IMR-90 (cell line): Measurements from ENCODE around the gene TTI1. TPM values are rescaled to one million over a fixed set of nuclear protein-coding genes. Genes with fewer than 3 reads are reported as not detected.

Source experiments
- ATAC-seq: fragments of 200-7000 bp; cut with Tn5 transposase; 2 replicates; pipeline ENCODE4 v1.9.1; 2020; ENCODE audit warnings: low read depth, mild to moderate bottlenecking, moderate library complexity
- BruUV-seq: library from RNA; stranded (reverse); fragments of 400-500 nt; replicated peaks from 2 replicates; lab custom pipeline; 2021; lab: Mats Ljungman, UMichigan
- CTCF ChIA-PET: fragments of 300-600 bp; formaldehyde crosslinking; extraction: SDS; loops from one replicate; lab custom pipeline; 2021; ENCODE audit warnings: antibody characterized with exemption; lab: Yijun Ruan, JAX
- POLR2A ChIA-PET: fragments of 300-600 bp; sonication (Branson Sonifier 250); formaldehyde crosslinking; loops from one replicate; lab custom pipeline; 2022; ENCODE audit warnings: antibody characterized with exemption; ENCODE audit not compliant: unreplicated experiment; lab: Charles Lee
- DNase-seq: peaks from one replicate; pipeline ENCODE4 v3.0.0; 2013
- H2AFZ ChIP-seq: replicated peaks from 2 replicates; pipeline ENCODE3; 2013; ENCODE audit warnings: low read length, mild to moderate bottlenecking; ENCODE audit not compliant: poor library complexity
- H2AK5ac ChIP-seq: 2 replicates; pipeline ENCODE4 v1.6.1; 2013; ENCODE audit warnings: low read depth, low read length, inconsistent platforms
- H2AK9ac ChIP-seq: replicated peaks from 2 replicates; pipeline ENCODE3; 2013; ENCODE audit warnings: mild to moderate bottlenecking, low read depth, low read length, moderate library complexity; ENCODE audit not compliant: poor library complexity
- H2BK120ac ChIP-seq: 2 replicates; pipeline ENCODE4 v1.6.1; 2013; ENCODE audit warnings: low read depth, low read length, inconsistent platforms
- H2BK15ac ChIP-seq: 3 replicates; pipeline ENCODE4 v1.6.1; 2013; ENCODE audit warnings: low read depth, low read length, inconsistent platforms
- H2BK20ac ChIP-seq: 2 replicates; pipeline ENCODE4 v1.6.1; 2013; ENCODE audit warnings: low read depth, mild to moderate bottlenecking, inconsistent platforms, low read length, moderate library complexity
- H2BK5ac ChIP-seq: 2 replicates; pipeline ENCODE4 v1.6.1; 2013; ENCODE audit warnings: mild to moderate bottlenecking, low read depth, low read length, inconsistent platforms; ENCODE audit not compliant: poor library complexity, severe bottlenecking
- H3K14ac ChIP-seq: replicated peaks from 2 replicates; pipeline ENCODE4 v1.6.1; 2013; ENCODE audit warnings: low read depth, low read length, inconsistent platforms
- H3K18ac ChIP-seq: 2 replicates; pipeline ENCODE4 v1.6.1; 2013; ENCODE audit warnings: low read depth, low read length, control low read depth
- H3K23ac ChIP-seq: 2 replicates; pipeline ENCODE4 v1.6.1; 2013; ENCODE audit warnings: low read depth, low read length, inconsistent platforms
- H3K27ac ChIP-seq: 2 replicates; pipeline ENCODE4 v1.5.1; 2013; ENCODE audit warnings: mild to moderate bottlenecking, control low read depth, low read length; ENCODE audit not compliant: insufficient read depth
- H3K27me3 ChIP-seq: 2 replicates; pipeline ENCODE4 v1.6.1; 2013; ENCODE audit warnings: low read length; ENCODE audit not compliant: control insufficient read depth, insufficient read depth
- H3K36me3 ChIP-seq: 2 replicates; pipeline ENCODE4 v1.6.1; 2013; ENCODE audit warnings: low read length, mixed read lengths; ENCODE audit not compliant: control insufficient read depth, insufficient read depth
- H3K4ac ChIP-seq: 2 replicates; pipeline ENCODE4 v1.6.1; 2013; ENCODE audit warnings: low read depth, low read length, inconsistent platforms
- H3K4me1 ChIP-seq: 2 replicates; pipeline ENCODE4 v1.6.1; 2013; ENCODE audit warnings: low read length, mixed read lengths; ENCODE audit not compliant: control insufficient read depth, insufficient read depth
- H3K4me2 ChIP-seq: 2 replicates; pipeline ENCODE4 v1.6.1; 2013; ENCODE audit warnings: low read depth, mild to moderate bottlenecking, control low read depth, low read length, moderate library complexity
- H3K4me3 ChIP-seq: 2 replicates; pipeline ENCODE4 v1.5.1; 2013; ENCODE audit warnings: low read depth, mild to moderate bottlenecking, control low read depth, low read length, moderate library complexity; ENCODE audit not compliant: insufficient read depth
- H3K56ac ChIP-seq: 2 replicates; pipeline ENCODE4 v1.6.1; 2013; ENCODE audit warnings: low read length, inconsistent platforms; ENCODE audit not compliant: insufficient read depth; ENCODE audit errors: extremely low read depth
- H3K79me1 ChIP-seq, 2 experiments: 2 replicates each; pipeline ENCODE4 v1.6.1; 2013; ENCODE audit warnings: low read length in 2 of 2, inconsistent platforms in 1 of 2, low read depth in 1 of 2
- H3K9ac ChIP-seq: 2 replicates; pipeline ENCODE4 v1.6.1; 2013; ENCODE audit warnings: low read depth, low read length, control low read depth
- H3K9me1 ChIP-seq: 2 replicates; pipeline ENCODE4 v1.6.1; 2013; ENCODE audit warnings: low read length, inconsistent platforms; ENCODE audit not compliant: insufficient read depth
- H3K9me3 ChIP-seq: 2 replicates; pipeline ENCODE4 v1.6.1; 2013; ENCODE audit warnings: low read length; ENCODE audit not compliant: control insufficient read depth, insufficient read depth
- H4K20me1 ChIP-seq: 2 replicates; pipeline ENCODE4 v1.6.1; 2013; ENCODE audit warnings: low read length, inconsistent platforms; ENCODE audit not compliant: insufficient read depth
- H4K5ac ChIP-seq: 2 replicates; pipeline ENCODE4 v1.6.1; 2013; ENCODE audit warnings: mild to moderate bottlenecking, low read depth, low read length, control low read depth
- H4K8ac ChIP-seq, 2 experiments: 2 replicates each; pipeline ENCODE4 v1.6.1; 2013; ENCODE audit warnings: low read depth in 2 of 2, low read length in 2 of 2, control low read depth in 1 of 2, inconsistent platforms in 1 of 2
- H4K91ac ChIP-seq: 2 replicates; pipeline ENCODE4 v1.6.1; 2013; ENCODE audit warnings: low read depth, low read length, inconsistent platforms; ENCODE audit not compliant: insufficient read depth
- BHLHE40 ChIP-seq: fragments of 150-350 bp; IDR thresholded peaks from 2 replicates; pipeline ENCODE4 v1.6.1; 2016; ENCODE audit warnings: mild to moderate bottlenecking, low read depth, low read length
- CEBPB ChIP-seq: IDR thresholded peaks from 2 replicates; pipeline ENCODE4 v1.6.1; 2012; ENCODE audit warnings: low read depth, low read length, improper control_type of control experiment
- CHD1 ChIP-seq: IDR thresholded peaks from 2 replicates; pipeline ENCODE4 v1.6.1; 2012; ENCODE audit warnings: low read depth, low read length, improper control_type of control experiment
- CTCF ChIP-seq: conservative IDR thresholded peaks from 2 replicates; pipeline ENCODE4 v1.5.1; 2012; ENCODE audit warnings: mild to moderate bottlenecking, low read depth, low read length, improper control_type of control experiment
- FOS ChIP-seq: fragments of 150-350 bp; IDR thresholded peaks from 2 replicates; pipeline ENCODE4 v1.6.1; 2016; ENCODE audit warnings: low read depth, low read length
- MAFK ChIP-seq: IDR thresholded peaks from 2 replicates; pipeline ENCODE4 v1.6.1; 2012; ENCODE audit warnings: low read depth, low read length, improper control_type of control experiment
- MAZ ChIP-seq: IDR thresholded peaks from 2 replicates; pipeline ENCODE4 v1.6.1; 2012; ENCODE audit warnings: low read depth, mild to moderate bottlenecking, low read length, improper control_type of control experiment, moderate library complexity, borderline replicate concordance
- MXI1 ChIP-seq: IDR thresholded peaks from 2 replicates; pipeline ENCODE4 v1.6.1; 2012; ENCODE audit warnings: low read depth, mild to moderate bottlenecking, low read length, moderate library complexity, borderline replicate concordance
- POLR2A ChIP-seq: IDR thresholded peaks from 2 replicates; pipeline ENCODE4 v1.6.1; 2012; ENCODE audit warnings: mild to moderate bottlenecking, low read depth, low read length
- RAD21 ChIP-seq: IDR thresholded peaks from 2 replicates; pipeline ENCODE4 v1.6.1; 2012; ENCODE audit warnings: low read length, improper control_type of control experiment
- RCOR1 ChIP-seq: IDR thresholded peaks from 2 replicates; pipeline ENCODE4 v1.6.1; 2012; ENCODE audit warnings: mild to moderate bottlenecking, low read length, improper control_type of control experiment; ENCODE audit not compliant: insufficient replicate concordance
- SMC3 ChIP-seq: fragments of 150-350 bp; IDR thresholded peaks from 2 replicates; pipeline ENCODE4 v1.6.1; 2016; ENCODE audit warnings: low read depth, mild to moderate bottlenecking, antibody characterized with exemption, low read length, moderate library complexity
- WGBS, 2 experiments: methylation state at CpG; one replicate each; pipeline versions ENCODE4 v1.1.5 to v1.1.7; 2013; ENCODE audit warnings: missing lambda C conversion rate in 2 of 2; ENCODE audit not compliant: insufficient read length in 1 of 2; ENCODE audit errors: extremely low coverage in 2 of 2; 5-methylcytosine and 5-hydroxymethylcytosine counted together
- dilution Hi-C: fragments of 300-500 bp; cut with HindIII; formaldehyde crosslinking; loops from one replicate; pipeline ENCODE4 v1.14.3; 2018; ENCODE audit warnings: low sequenced_read_pairs; ENCODE audit not compliant: unreplicated experiment
- in situ Hi-C: fragments of 300-500 bp; cut with MboI; formaldehyde crosslinking; loops from 3 replicates; pipeline ENCODE4 v1.14.3; 2019; ENCODE audit warnings: low sequenced_read_pairs, inconsistent platforms, mixed read lengths
- intact Hi-C: fragments of 100-400 bp; cut with micrococcal nuclease; formaldehyde crosslinking; loops from 2 replicates; pipeline ENCODE4 v1.10.0; 2022
- polyA plus RNA-seq, 3 experiments: library from polyadenylated mRNA; depleted of rRNA; stranded (reverse); fragments of >200 nt; gene quantifications; 2 replicates each; pipeline ENCODE4 v1.2.3, GENCODE V29; 2012; ENCODE audit warnings: low replicate concordance in 1 of 3
- total RNA-seq: library from RNA; depleted of rRNA; stranded (reverse); fragments of >200 nt; gene quantifications from 2 replicates; pipeline ENCODE4 v1.2.3, GENCODE V29; 2012
- TF ChIP-seq, protein P1 (sequence below): fragments of 150-350 bp; IDR thresholded peaks from 2 replicates; pipeline ENCODE4 v1.6.1; 2016; ENCODE audit warnings: low read depth, mild to moderate bottlenecking, low read length, moderate library complexity, borderline replicate concordance

TTI1 gene
- total and polyA plus RNA-seq, 2 of the 4 experiments (the other 2 are of a cell fraction): 12.5 to 17.6 TPM

DNA sequence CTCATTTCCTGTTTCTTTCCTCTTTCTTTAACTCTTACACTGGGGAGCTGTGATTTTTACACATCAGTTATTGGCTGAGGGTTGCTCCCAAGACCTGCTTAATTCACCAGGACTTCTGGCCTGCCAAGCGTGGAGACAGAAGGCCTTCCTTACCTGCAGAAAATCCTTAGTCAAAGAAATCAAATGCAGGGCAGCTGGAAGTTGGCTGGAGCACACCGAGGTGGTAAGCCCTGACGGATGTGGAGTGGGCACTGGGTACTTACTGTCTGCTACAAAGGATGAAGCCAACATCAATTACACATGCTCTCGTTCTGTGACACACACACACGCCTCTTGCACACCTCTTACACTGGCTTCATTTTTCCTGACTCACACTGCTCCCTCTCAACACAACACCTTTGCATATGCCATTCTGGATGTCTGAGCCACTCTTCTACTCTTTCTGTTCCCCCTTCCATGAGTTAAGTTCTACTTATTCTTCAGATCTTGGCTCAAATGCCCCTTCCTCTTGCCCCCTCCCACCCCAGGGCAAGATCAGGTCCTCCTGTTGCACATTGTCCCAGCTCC is 61.6 kb downstream of the TTI1 start:
- ATAC-seq (no peak), DNase-seq (no peak)
- no peak overlapping the region for H3K4ac ChIP-seq
- no peak overlapping the region for H3K56ac ChIP-seq
- no peak for TF ChIP-seq CEBPB
- TF ChIP-seq MAZ: no peak
- no peak for TF ChIP-seq BHLHE40
- TF ChIP-seq POLR2A: no peak
- TF ChIP-seq CTCF: no peak
- no peak for TF ChIP-seq MXI1
- TF ChIP-seq CHD1: no peak
- no peak for TF ChIP-seq RAD21
- no peak for TF ChIP-seq MAFK
- no peak for TF ChIP-seq RCOR1
- TF ChIP-seq FOS: no peak
- no peak for TF ChIP-seq SMC3
- TF ChIP-seq, protein P1, sequence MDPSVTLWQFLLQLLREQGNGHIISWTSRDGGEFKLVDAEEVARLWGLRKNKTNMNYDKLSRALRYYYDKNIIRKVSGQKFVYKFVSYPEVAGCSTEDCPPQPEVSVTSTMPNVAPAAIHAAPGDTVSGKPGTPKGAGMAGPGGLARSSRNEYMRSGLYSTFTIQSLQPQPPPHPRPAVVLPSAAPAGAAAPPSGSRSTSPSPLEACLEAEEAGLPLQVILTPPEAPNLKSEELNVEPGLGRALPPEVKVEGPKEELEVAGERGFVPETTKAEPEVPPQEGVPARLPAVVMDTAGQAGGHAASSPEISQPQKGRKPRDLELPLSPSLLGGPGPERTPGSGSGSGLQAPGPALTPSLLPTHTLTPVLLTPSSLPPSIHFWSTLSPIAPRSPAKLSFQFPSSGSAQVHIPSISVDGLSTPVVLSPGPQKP: no peak
- H3K23ac ChIP-seq: no peak overlapping the region
- in situ Hi-C loops: no loop called here
- no peak overlapping the region for H2AK5ac ChIP-seq
- H4K8ac ChIP-seq: no peak overlapping the region
- H2BK15ac ChIP-seq: no peak overlapping the region
- H3K4me2 ChIP-seq: no peak overlapping the region
- no peak overlapping the region for H4K5ac ChIP-seq
- CTCF ChIA-PET: interaction anchor here (0.6 kb wide), 1 partner anchor 597 kb away, joined by 3 read pairs; no protein-coding TSS in a partner anchor
- POLR2A ChIA-PET: no interaction called here
- no peaks in the 10 kb centered on the region for H3K79me1 ChIP-seq
- H3K9ac ChIP-seq: no peak overlapping the region
- no peaks in the 10 kb centered on the region for H3K4me1 ChIP-seq
- peaks cover 6% of the 10 kb centered on the region for H3K27me3 ChIP-seq
- H4K20me1 ChIP-seq: no peaks in the 10 kb centered on the region
- no peak overlapping the region for H3K18ac ChIP-seq
- H2BK120ac ChIP-seq: no peak overlapping the region
- dilution Hi-C loops: no loop called here
- no peak overlapping the region for H2AK9ac ChIP-seq
- no peaks in the 10 kb centered on the region for H3K9me1 ChIP-seq
- intact Hi-C loops: no loop called here
- no peak overlapping the region for H4K91ac ChIP-seq
- no peaks in the 10 kb centered on the region for H3K9me3 ChIP-seq
- 90% methylated on average over 2 of the region's 5 CpGs; no CpG with 5 or more reads in 1 of the 2 experiments for WGBS, 2 experiments
- H2BK20ac ChIP-seq: no peak overlapping the region
- no peak overlapping the region for H2BK5ac ChIP-seq
- H2AFZ ChIP-seq: no peak overlapping the region
- no peak overlapping the region for H3K27ac ChIP-seq
- no peak overlapping the region for H3K4me3 ChIP-seq
- no peaks in the 10 kb centered on the region; the same call in 1 of the 2 replicates for H3K36me3 ChIP-seq
- BruUV-seq: no TSS peak
- H3K14ac ChIP-seq: no peak overlapping the region
